ACC112 (cell line): ENCODE results near the gene PARVG.

Experiments
- H2AFZ ChIP-seq: fragments of 200-600 bp; sonication (generic); one replicate; pipeline ENCODE4 v1.6.0; 2017; ENCODE audit warnings: antibody characterized with exemption, low read length; ENCODE audit not compliant: unreplicated experiment
- H3K27ac ChIP-seq: fragments of 200-600 bp; sonication (generic); 2 replicates; pipeline ENCODE4 v1.5.1; 2014; ENCODE audit warnings: low read depth, mild to moderate bottlenecking, antibody characterized with exemption, low read length, moderate library complexity
- H3K27me3 ChIP-seq: fragments of 200-600 bp; sonication (generic); 2 replicates; pipeline ENCODE4 v1.6.1; 2014; ENCODE audit warnings: mild to moderate bottlenecking, antibody characterized with exemption, low read length, moderate library complexity, mixed read lengths; ENCODE audit not compliant: insufficient read depth
- H3K36me3 ChIP-seq: fragments of 200-600 bp; sonication (generic); 2 replicates; pipeline ENCODE4 v1.6.1; 2016; ENCODE audit warnings: mild to moderate bottlenecking, antibody characterized with exemption, low read length, moderate library complexity, mixed read lengths; ENCODE audit not compliant: insufficient read depth
- H3K4me1 ChIP-seq: fragments of 200-600 bp; sonication (generic); one replicate; pipeline ENCODE4 v1.6.1; 2016; ENCODE audit warnings: low read length, mixed read lengths; ENCODE audit not compliant: insufficient read depth, unreplicated experiment, control insufficient read depth
- H3K4me3 ChIP-seq: fragments of 200-600 bp; sonication (generic); 2 replicates; pipeline ENCODE4 v1.5.1; 2014; ENCODE audit warnings: mild to moderate bottlenecking, low read depth, low read length
- H3K79me2 ChIP-seq: fragments of 200-600 bp; sonication (generic); one replicate; pipeline ENCODE4 v1.6.0; 2016; ENCODE audit warnings: low read length; ENCODE audit not compliant: control insufficient read depth, unreplicated experiment, insufficient read depth

PARVG gene

GRCh38 chr22:44211946-44212930 lies 31.5 kb downstream of the PARVG start:
- no peaks in the 10 kb centered on the region for H3K36me3 ChIP-seq
- H3K4me1 ChIP-seq: no peaks in the 10 kb centered on the region
- peaks cover 8% of the 10 kb centered on the region; the same call in 1 of the 2 replicates for H3K27me3 ChIP-seq
- no peak overlapping the region for H2AFZ ChIP-seq
- H3K4me3 ChIP-seq: no peak overlapping the region
- no peaks in the 10 kb centered on the region for H3K79me2 ChIP-seq
- no peak overlapping the region for H3K27ac ChIP-seq

GRCh38 chr22:44212936-44213335 lies 32.2 kb downstream of the PARVG start:
- Histone ChIP-seq H3K4me3 (no peak overlapping the region), H2AFZ (no peak overlapping the region), H3K36me3 (no peaks in the 10 kb centered on the region), H3K79me2 (no peaks in the 10 kb centered on the region), H3K27ac (no peak overlapping the region), H3K27me3 (peaks cover 8% of the 10 kb centered on the region; the same call in 1 of the 2 replicates), H3K4me1 (no peaks in the 10 kb centered on the region)

DNA sequence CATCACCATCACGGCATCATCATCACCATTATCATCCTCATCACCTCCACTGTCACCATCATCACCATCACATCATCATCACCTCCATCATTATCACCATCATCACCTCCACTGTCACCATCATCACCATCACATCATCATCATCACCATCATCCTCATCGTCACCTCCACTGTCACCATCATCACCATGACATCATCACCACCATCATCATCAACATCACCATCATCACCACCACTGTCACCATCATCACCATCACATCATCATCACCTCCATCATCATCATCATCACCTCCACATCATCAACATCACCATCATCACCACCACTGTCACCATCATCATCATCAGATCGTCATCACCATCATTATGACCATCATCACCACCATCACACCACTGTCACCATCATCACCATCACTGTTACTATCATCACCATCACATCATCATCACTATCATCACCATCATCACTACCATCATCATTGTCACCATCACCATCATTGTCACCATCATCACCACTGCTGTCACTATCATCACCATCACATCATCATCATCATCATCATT lies 32.8 kb downstream of the PARVG start:
- Histone ChIP-seq H3K79me2 (no peaks in the 10 kb centered on the region), H3K4me1 (no peaks in the 10 kb centered on the region), H3K4me3 (no peak overlapping the region), H3K27ac (no peak overlapping the region), H2AFZ (no peak overlapping the region), H3K36me3 (no peaks in the 10 kb centered on the region), H3K27me3 (peaks cover 8% of the 10 kb centered on the region; the same call in 1 of the 2 replicates)

DNA sequence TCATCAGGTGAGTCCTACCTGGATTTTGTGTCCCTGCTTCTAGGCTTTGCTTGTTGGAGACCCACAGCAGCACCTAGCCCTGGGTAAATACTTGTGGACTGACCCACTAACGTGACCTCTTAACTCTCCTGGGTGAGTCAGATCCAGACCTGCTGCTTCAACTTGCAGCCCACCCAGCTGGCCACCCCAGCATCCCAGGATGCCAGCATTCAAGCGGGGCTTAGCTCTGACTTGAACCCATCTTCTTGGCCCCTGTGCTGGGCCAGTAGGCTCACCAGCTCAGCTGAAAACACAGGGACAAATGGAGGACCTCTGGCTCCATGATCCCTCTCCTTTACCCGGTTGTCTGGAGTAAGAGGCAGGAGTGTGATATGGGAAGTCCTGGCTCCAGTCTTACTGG lies 33.5 kb downstream of the PARVG start:
- Histone ChIP-seq H3K27ac (no peak overlapping the region), H2AFZ (no peak overlapping the region), H3K4me3 (no peak overlapping the region), H3K27me3 (peaks cover 4% of the 10 kb centered on the region; the same call in 1 of the 2 replicates), H3K36me3 (no peaks in the 10 kb centered on the region), H3K4me1 (no peaks in the 10 kb centered on the region), H3K79me2 (no peaks in the 10 kb centered on the region)

DNA sequence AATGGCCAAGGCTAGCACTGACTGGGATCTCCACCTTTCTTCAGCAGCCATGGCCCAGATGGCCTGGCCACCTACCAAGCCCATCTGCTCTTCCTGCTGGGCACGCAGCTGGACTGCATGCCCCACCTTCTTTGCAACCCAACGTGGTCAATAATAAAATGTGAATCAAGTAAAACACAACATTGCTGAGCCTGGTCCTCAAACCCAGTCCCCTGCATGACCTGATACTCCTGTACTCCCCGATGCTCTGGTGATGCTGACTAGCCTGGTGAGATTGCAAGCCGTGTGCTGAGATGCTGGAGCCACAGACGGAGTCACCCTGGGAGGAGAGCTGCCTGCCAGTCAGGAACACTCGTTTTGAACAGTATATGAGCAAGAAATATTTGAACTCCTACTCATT lies 34.0 kb downstream of the PARVG start:
- no peaks in the 10 kb centered on the region for H3K36me3 ChIP-seq
- H3K27ac ChIP-seq: no peak overlapping the region
- peaks cover 3% of the 10 kb centered on the region; the same call in 1 of the 2 replicates for H3K27me3 ChIP-seq
- H3K4me1 ChIP-seq: no peaks in the 10 kb centered on the region
- H2AFZ ChIP-seq: no peak overlapping the region
- H3K4me3 ChIP-seq: no peak overlapping the region
- H3K79me2 ChIP-seq: no peaks in the 10 kb centered on the region

DNA sequence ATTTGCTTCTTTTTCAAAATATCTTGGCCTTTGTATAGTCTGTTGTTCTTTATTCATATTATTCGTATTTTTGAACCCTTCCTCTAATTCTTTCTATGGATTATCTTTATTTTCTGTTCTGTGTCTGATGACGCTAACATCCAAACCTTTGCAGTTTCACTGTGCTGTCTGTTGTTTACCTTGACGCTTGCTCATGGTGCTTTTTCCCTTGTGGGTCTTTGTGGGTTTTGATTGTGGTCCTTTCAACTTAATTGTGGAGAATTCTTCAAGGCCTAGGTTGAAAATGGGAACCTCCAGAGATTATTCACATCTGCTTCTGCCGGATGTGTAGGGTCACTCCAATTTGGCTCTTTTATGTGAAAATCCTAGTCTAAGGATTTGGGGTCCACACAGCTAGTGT lies 34.6 kb downstream of the PARVG start:
- Histone ChIP-seq H3K4me3 (no peak overlapping the region), H3K27me3 (no peaks in the 10 kb centered on the region), H3K36me3 (no peaks in the 10 kb centered on the region), H3K4me1 (no peaks in the 10 kb centered on the region), H3K79me2 (no peaks in the 10 kb centered on the region), H2AFZ (no peak overlapping the region), H3K27ac (no peak overlapping the region)

DNA sequence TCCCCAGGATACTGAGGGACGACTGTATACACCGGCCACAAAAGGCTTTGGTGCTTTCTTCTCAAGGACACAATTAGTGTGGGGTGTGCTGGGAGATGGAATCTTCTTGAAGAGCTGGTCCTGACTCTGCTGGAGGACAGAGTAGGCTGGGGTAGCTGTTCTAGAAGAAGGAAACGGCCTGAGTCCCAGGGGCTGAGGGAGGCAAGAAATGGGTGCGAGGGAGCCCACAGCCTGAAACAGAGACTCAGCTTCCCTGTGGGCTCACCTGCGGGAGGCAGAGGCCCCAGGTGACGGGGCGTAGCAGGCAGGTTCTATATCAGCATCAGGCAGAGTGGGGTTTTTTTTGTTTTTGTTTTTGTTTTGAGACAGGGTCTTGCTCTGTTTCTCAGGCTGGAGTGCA lies 36.6 kb downstream of the PARVG start:
- Histone ChIP-seq H3K4me1 (no peaks in the 10 kb centered on the region), H3K79me2 (no peaks in the 10 kb centered on the region), H3K36me3 (no peaks in the 10 kb centered on the region), H2AFZ (no peak overlapping the region), H3K27me3 (no peaks in the 10 kb centered on the region), H3K4me3 (no peak overlapping the region), H3K27ac (no peak overlapping the region)

DNA sequence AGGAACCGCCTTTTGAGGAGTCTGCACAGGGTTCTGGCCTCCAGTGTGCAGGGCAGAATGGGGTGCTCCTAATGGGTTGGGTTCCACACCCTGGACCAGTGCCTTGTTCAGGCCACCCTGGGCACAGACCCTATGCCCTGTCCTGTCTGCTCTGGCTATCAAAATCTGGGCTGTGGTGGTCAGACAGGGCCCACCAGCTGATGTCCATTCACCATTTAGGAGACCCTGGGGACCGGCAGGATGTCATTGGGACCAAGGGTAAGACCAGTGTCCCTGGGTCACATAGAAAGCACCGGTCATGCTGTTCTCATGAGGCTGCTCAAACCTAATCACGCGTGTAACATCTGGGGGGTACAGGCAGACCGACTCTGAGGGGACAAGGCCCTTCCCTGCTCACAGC lies 37.3 kb downstream of the PARVG start:
- H3K79me2 ChIP-seq: no peaks in the 10 kb centered on the region
- H3K36me3 ChIP-seq: no peaks in the 10 kb centered on the region
- no peak overlapping the region for H2AFZ ChIP-seq
- no peak overlapping the region for H3K4me3 ChIP-seq
- no peaks in the 10 kb centered on the region for H3K4me1 ChIP-seq
- H3K27me3 ChIP-seq: no peaks in the 10 kb centered on the region
- no peak overlapping the region for H3K27ac ChIP-seq

GRCh38 chr22:44219101-44219870 lies 38.6 kb downstream of the PARVG start:
- H3K4me1 ChIP-seq: no peaks in the 10 kb centered on the region
- H2AFZ ChIP-seq: no peak overlapping the region
- no peak overlapping the region for H3K27ac ChIP-seq
- no peaks in the 10 kb centered on the region for H3K36me3 ChIP-seq
- H3K79me2 ChIP-seq: no peaks in the 10 kb centered on the region
- no peak overlapping the region for H3K4me3 ChIP-seq
- no peaks in the 10 kb centered on the region for H3K27me3 ChIP-seq

- Histone ChIP-seq H3K4me1 (no peaks in the 10 kb centered on the region), H3K27ac (no peak overlapping the region), H2AFZ (no peak overlapping the region), H3K4me3 (no peak overlapping the region), H3K79me2 (no peaks in the 10 kb centered on the region), H3K27me3 (no peaks in the 10 kb centered on the region), H3K36me3 (no peaks in the 10 kb centered on the region)
Observed at GRCh38 chr22:44220727-44221680, 40.3 kb downstream of the PARVG start.
